Measurements from ENCODE around the gene CAPZB.

GRCh38 chr1:19483261-19483660, 2.1 kb downstream of the CAPZB start:
- TF ChIP-seq SIN3A (IDR thresholded peaks at IDR 0.05; ENCODE audit: borderline replicate concordance, insufficient read depth, low read length) (no peak), REST (IDR thresholded peaks at IDR 0.05; ENCODE audit: insufficient read depth in 1 of 2, low read depth in 2 of 2, low read length in 2 of 2) (no peak)
